Osteoblast (primary cell): ENCODE measurements around the gene RETNLB. TPM values are rescaled to one million over a fixed set of nuclear protein-coding genes. Genes with fewer than 3 reads are reported as not detected.

Experiments used
- DNase-seq: peaks from one replicate; pipeline ENCODE4 v3.0.0; 2011; ENCODE audit warnings: low spot score, mixed read lengths; ENCODE audit not compliant: insufficient read length; ENCODE audit errors: missing footprints
- H2AFZ ChIP-seq: 2 replicates; pipeline ENCODE4 v1.6.0; 2011; ENCODE audit warnings: mild to moderate bottlenecking, low read length
- H3K27ac ChIP-seq: 2 replicates; pipeline ENCODE4 v1.5.1; 2011; ENCODE audit warnings: mild to moderate bottlenecking, low read depth, low read length, moderate library complexity
- H3K27me3 ChIP-seq: 2 replicates; pipeline ENCODE4 v1.6.0; 2012; ENCODE audit warnings: mild to moderate bottlenecking, control low read depth, inconsistent platforms, low read length, moderate library complexity; ENCODE audit not compliant: insufficient read depth
- H3K36me3 ChIP-seq: 2 replicates; pipeline ENCODE4 v1.5.1; 2011; ENCODE audit warnings: mild to moderate bottlenecking, low read length, control low read depth, moderate library complexity; ENCODE audit not compliant: insufficient read depth
- H3K4me1 ChIP-seq: 2 replicates; pipeline ENCODE4 v1.5.1; 2011; ENCODE audit warnings: mild to moderate bottlenecking, low read length, control low read depth, moderate library complexity; ENCODE audit not compliant: insufficient read depth
- H3K4me2 ChIP-seq: 2 replicates; pipeline ENCODE4 v1.6.0; 2011; ENCODE audit warnings: mild to moderate bottlenecking, low read length; ENCODE audit not compliant: insufficient read depth
- H3K4me3 ChIP-seq: fragments of 200-600 bp; sonication (generic); 3 replicates; pipeline ENCODE4 v1.5.1; 2012; ENCODE audit warnings: mild to moderate bottlenecking, low read length, inconsistent platforms; ENCODE audit not compliant: insufficient read depth
- H3K79me2 ChIP-seq: 2 replicates; pipeline ENCODE4 v1.6.0; 2012; ENCODE audit warnings: mild to moderate bottlenecking, low read length, control low read depth, inconsistent platforms; ENCODE audit not compliant: insufficient read depth
- H3K9me3 ChIP-seq: 2 replicates; pipeline ENCODE4 v1.5.1; 2011; ENCODE audit warnings: low read depth, low read length, control low read depth
- H4K20me1 ChIP-seq: 2 replicates; pipeline ENCODE4 v1.6.0; 2012; ENCODE audit warnings: mild to moderate bottlenecking, low read length, control low read depth; ENCODE audit not compliant: insufficient read depth
- CTCF ChIP-seq: IDR thresholded peaks from 2 replicates; pipeline ENCODE4 v1.5.1; 2011; ENCODE audit warnings: mild to moderate bottlenecking, low read depth, low read length, moderate library complexity; ENCODE audit errors: extremely low read depth
- total RNA-seq: library from RNA; depleted of rRNA; stranded (reverse); fragments of >200 nt; gene quantifications from 2 replicates; pipeline ENCODE4 v1.2.3, GENCODE V29; 2012

RETNLB gene
- total RNA-seq, 1 donor: not detected

- DNase-seq: peak; percentile 13
- Histone ChIP-seq H3K27me3 (no peaks in the 10 kb centered on the region), H3K4me3 (no peak overlapping the region), H3K9me3 (no peaks in the 10 kb centered on the region), H3K4me2 (no peak overlapping the region), H3K4me1 (no peaks in the 10 kb centered on the region), H3K36me3 (no peaks in the 10 kb centered on the region), H3K27ac (no peak overlapping the region), H4K20me1 (no peaks in the 10 kb centered on the region), H3K79me2 (no peaks in the 10 kb centered on the region), H2AFZ (no peak overlapping the region)
- no peak for TF ChIP-seq CTCF
Observed at GRCh38 chr3:108767253-108767652, 10.0 kb upstream of the RETNLB start.

- H2AFZ ChIP-seq: no peak overlapping the region
- no peak overlapping the region for H3K4me2 ChIP-seq
- no peaks in the 10 kb centered on the region for H3K9me3 ChIP-seq
- no peak overlapping the region for H3K27ac ChIP-seq
- H4K20me1 ChIP-seq: no peaks in the 10 kb centered on the region
- no peaks in the 10 kb centered on the region for H3K4me1 ChIP-seq
- H3K79me2 ChIP-seq: no peaks in the 10 kb centered on the region
- H3K36me3 ChIP-seq: no peaks in the 10 kb centered on the region
- no peak for TF ChIP-seq CTCF
- H3K27me3 ChIP-seq: no peaks in the 10 kb centered on the region
- DNase-seq: no peak
- H3K4me3 ChIP-seq: no peak overlapping the region
Observed at GRCh38 chr3:108755686-108756085, 1.5 kb downstream of the RETNLB start.

- Histone ChIP-seq H2AFZ (no peak overlapping the region), H3K79me2 (no peaks in the 10 kb centered on the region), H3K36me3 (no peaks in the 10 kb centered on the region), H3K4me2 (no peak overlapping the region), H3K27me3 (no peaks in the 10 kb centered on the region), H3K4me1 (no peaks in the 10 kb centered on the region), H3K27ac (no peak overlapping the region), H3K9me3 (no peaks in the 10 kb centered on the region), H4K20me1 (no peaks in the 10 kb centered on the region), H3K4me3 (no peak overlapping the region)
- no peak for TF ChIP-seq CTCF
- peak; percentile 65 for DNase-seq
Observed at GRCh38 chr3:108744762-108745161, 12.4 kb downstream of the RETNLB start.

GRCh38 chr3:108742929-108743328, 14.3 kb downstream of the RETNLB start:
- no peaks in the 10 kb centered on the region for H3K79me2 ChIP-seq
- H3K4me1 ChIP-seq: no peaks in the 10 kb centered on the region
- no peaks in the 10 kb centered on the region for H3K9me3 ChIP-seq
- H3K4me3 ChIP-seq: no peak overlapping the region
- no peak for DNase-seq
- H2AFZ ChIP-seq: no peak overlapping the region
- no peaks in the 10 kb centered on the region for H3K36me3 ChIP-seq
- H3K27me3 ChIP-seq: no peaks in the 10 kb centered on the region
- no peak overlapping the region for H3K4me2 ChIP-seq
- H3K27ac ChIP-seq: no peak overlapping the region
- no peak for TF ChIP-seq CTCF
- H4K20me1 ChIP-seq: no peaks in the 10 kb centered on the region
